ENCODE data around the gene HCK.
"Not testable (repeated sequence)": the region's sequence is repeated elsewhere in the genome, so short reads cannot be mapped to it uniquely, and the experiment has no call there.

The HCK gene

GRCh38 chr20:32091888-32092346, 39.9 kb downstream of the HCK start:
- DNase-seq (ENCODE audit: low read depth, low spot score), result peak; percentile 39

- no peak for DNase-seq (ENCODE audit: low read depth, low spot score)
Observed at GRCh38 chr20:32098786-32099185, 46.7 kb downstream of the HCK start.

GRCh38 chr20:32108814-32109391, 56.9 kb downstream of the HCK start:
- DNase-seq (ENCODE audit: low read depth, low spot score), result no peak

- DNase-seq (ENCODE audit: low read depth, low spot score), result peak; percentile 92
Observed at GRCh38 chr20:32109392-32110172, 57.5 kb downstream of the HCK start, which contains the start of gene TM9SF4. Gene TM9SF4, plus strand, starts transcription at chr20:32109714. Its CDS starts 27 bp downstream, at chr20:32109741.

- DNase-seq (ENCODE audit: low read depth, low spot score), result no peak
Observed at GRCh38 chr20:32110173-32110704, 58.2 kb downstream of the HCK start.

- DNase-seq (ENCODE audit: low read depth, low spot score), result no peak
Observed at GRCh38 chr20:32110727-32111126, 58.7 kb downstream of the HCK start.

GRCh38 chr20:32111156-32111686, 59.2 kb downstream of the HCK start:
- no peak for DNase-seq (ENCODE audit: low read depth, low spot score)

- no peak for DNase-seq (ENCODE audit: low read depth, low spot score)
Observed at GRCh38 chr20:32111753-32112152, 59.7 kb downstream of the HCK start.

- DNase-seq (ENCODE audit: low read depth, low spot score), result no peak
Observed at GRCh38 chr20:32112841-32113240, 60.8 kb downstream of the HCK start.

- DNase-seq (ENCODE audit: low read depth, low spot score), result no peak
Observed at GRCh38 chr20:32113591-32114260, 61.7 kb downstream of the HCK start.

- DNase-seq (ENCODE audit: low read depth, low spot score), result no peak
Observed at GRCh38 chr20:32114305-32114960, 62.4 kb downstream of the HCK start.

- no peak for DNase-seq (ENCODE audit: low read depth, low spot score)
Observed at GRCh38 chr20:32115211-32115767, 63.2 kb downstream of the HCK start.

- DNase-seq (ENCODE audit: low read depth, low spot score), result no peak
Observed at GRCh38 chr20:32116079-32116521, 64.1 kb downstream of the HCK start.

- not testable (repeated sequence) for DNase-seq (ENCODE audit: low read depth, low spot score)
Observed at GRCh38 chr20:32116796-32117195, 64.8 kb downstream of the HCK start.

GRCh38 chr20:32118427-32118826, 66.4 kb downstream of the HCK start:
- not testable (repeated sequence) for DNase-seq (ENCODE audit: low read depth, low spot score)

- no peak for DNase-seq (ENCODE audit: low read depth, low spot score)
Observed at GRCh38 chr20:32119734-32120133, 67.7 kb downstream of the HCK start.

- DNase-seq (ENCODE audit: low read depth, low spot score), result not testable (repeated sequence)
Observed at GRCh38 chr20:32121908-32122307, 69.9 kb downstream of the HCK start.

GRCh38 chr20:32123088-32123487, 71.0 kb downstream of the HCK start:
- no peak for DNase-seq (ENCODE audit: low read depth, low spot score)

GRCh38 chr20:32124916-32125454, 72.9 kb downstream of the HCK start:
- no peak for DNase-seq (ENCODE audit: low read depth, low spot score)

GRCh38 chr20:32125506-32125905, 73.5 kb downstream of the HCK start:
- DNase-seq (ENCODE audit: low read depth, low spot score), result no peak

- DNase-seq (ENCODE audit: low read depth, low spot score), result no peak
Observed at GRCh38 chr20:32126919-32127318, 74.9 kb downstream of the HCK start.
